ENCODE data around the gene MTOR.

MTOR gene

DNA sequence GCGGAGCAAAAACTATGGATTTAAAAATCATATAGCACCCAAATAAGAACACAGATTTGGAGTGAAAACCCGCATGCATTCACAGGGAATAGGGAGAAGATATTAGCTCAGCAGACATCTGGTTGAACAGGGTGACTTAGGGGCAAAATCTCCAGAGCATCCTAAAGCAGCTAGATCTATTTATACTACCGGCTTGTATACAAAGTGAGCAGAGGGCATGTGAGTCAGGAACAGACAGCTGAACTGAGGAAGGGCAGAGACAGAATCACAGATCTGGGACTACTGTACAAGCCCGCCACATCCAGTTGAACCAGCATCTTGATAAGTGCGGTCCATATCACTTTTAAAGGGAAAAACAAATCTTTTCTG, 127.5 kb downstream of the MTOR start:
- H3K9me2 ChIP-seq (replicated peaks; ENCODE audit: insufficient read depth, low read length) = no peaks in the 10 kb centered on the region
- no peaks in the 10 kb centered on the region for H3K27me3 ChIP-seq (replicated peaks; ENCODE audit: insufficient read depth, low read length)
- no peaks in the 10 kb centered on the region for H3K9me3 ChIP-seq (replicated peaks; ENCODE audit: insufficient read depth, low read length)
- H2AFZ ChIP-seq (ENCODE audit: low read length) = no peak overlapping the region
- no peak for TF ChIP-seq EZH2phosphoT487 (IDR thresholded peaks at IDR 0.05; ENCODE audit: low read length)
- no peak for TF ChIP-seq EZH2 (optimal IDR thresholded peaks at IDR 0.05; ENCODE audit: low read depth, low read length)
- TF ChIP-seq, protein P1, sequence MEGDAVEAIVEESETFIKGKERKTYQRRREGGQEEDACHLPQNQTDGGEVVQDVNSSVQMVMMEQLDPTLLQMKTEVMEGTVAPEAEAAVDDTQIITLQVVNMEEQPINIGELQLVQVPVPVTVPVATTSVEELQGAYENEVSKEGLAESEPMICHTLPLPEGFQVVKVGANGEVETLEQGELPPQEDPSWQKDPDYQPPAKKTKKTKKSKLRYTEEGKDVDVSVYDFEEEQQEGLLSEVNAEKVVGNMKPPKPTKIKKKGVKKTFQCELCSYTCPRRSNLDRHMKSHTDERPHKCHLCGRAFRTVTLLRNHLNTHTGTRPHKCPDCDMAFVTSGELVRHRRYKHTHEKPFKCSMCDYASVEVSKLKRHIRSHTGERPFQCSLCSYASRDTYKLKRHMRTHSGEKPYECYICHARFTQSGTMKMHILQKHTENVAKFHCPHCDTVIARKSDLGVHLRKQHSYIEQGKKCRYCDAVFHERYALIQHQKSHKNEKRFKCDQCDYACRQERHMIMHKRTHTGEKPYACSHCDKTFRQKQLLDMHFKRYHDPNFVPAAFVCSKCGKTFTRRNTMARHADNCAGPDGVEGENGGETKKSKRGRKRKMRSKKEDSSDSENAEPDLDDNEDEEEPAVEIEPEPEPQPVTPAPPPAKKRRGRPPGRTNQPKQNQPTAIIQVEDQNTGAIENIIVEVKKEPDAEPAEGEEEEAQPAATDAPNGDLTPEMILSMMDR (IDR thresholded peaks at IDR 0.05; ENCODE audit: low read length) = no peak
- peaks cover 9% of the 10 kb centered on the region; the same call in 1 of the 2 replicates for H3K36me3 ChIP-seq (replicated peaks; ENCODE audit: insufficient read depth, low read length)
- H4K20me1 ChIP-seq (ENCODE audit: insufficient read depth, low read length) = no peaks in the 10 kb centered on the region
- H3K9ac ChIP-seq (ENCODE audit: low read length) = no peak overlapping the region
- no peak for DNase-seq
- H3K4me2 ChIP-seq (ENCODE audit: low read depth, low read length) = no peak overlapping the region
- no peak overlapping the region for H3K4me3 ChIP-seq (ENCODE audit: low read length)
- H3F3A ChIP-seq (ENCODE audit: insufficient read depth, low read length) = no peaks in the 10 kb centered on the region
- H3K27ac ChIP-seq (ENCODE audit: low read length) = no peak overlapping the region
- no peaks in the 10 kb centered on the region for H3K79me2 ChIP-seq (ENCODE audit: low read length)
- H3K4me1 ChIP-seq (ENCODE audit: low read length) = no peaks in the 10 kb centered on the region

DNA sequence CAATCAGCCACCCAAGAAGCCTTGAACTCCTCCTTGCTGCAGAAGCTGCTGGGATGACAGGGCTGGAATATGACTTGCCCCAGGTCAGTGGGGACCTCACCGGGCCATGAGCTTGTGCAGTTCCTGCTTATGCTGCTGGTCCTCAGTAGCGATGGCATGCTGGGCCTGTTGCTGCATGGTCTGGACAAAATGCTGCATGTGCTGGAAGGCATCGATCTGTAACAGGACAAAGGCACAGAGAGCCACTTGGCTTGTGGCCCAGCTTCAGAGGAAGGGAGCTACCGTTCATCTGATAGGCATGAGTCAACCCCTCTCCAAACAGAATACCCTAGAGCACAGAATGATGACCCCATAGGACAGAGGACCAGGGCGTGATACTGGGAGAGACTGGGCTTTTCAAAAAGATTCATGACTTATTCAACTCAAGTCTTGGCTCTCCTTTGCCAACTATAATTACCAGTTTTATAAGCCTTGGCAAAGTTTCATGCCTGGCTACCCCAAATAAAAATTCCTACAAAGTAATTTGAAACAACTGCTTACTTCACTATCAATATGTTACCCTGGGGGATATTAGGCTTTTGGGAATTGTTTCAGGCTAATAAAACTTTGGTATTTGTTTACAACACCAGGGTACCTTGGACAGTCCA, 128.0 kb downstream of the MTOR start:
- H3K9ac ChIP-seq (ENCODE audit: low read length) = no peak overlapping the region
- H3K4me1 ChIP-seq (ENCODE audit: low read length) = no peaks in the 10 kb centered on the region
- no peak for TF ChIP-seq EZH2phosphoT487 (IDR thresholded peaks at IDR 0.05; ENCODE audit: low read length)
- no peak for TF ChIP-seq EZH2 (optimal IDR thresholded peaks at IDR 0.05; ENCODE audit: low read depth, low read length)
- TF ChIP-seq, protein P1 (IDR thresholded peaks at IDR 0.05; ENCODE audit: low read length) = no peak
- H3K79me2 ChIP-seq (ENCODE audit: low read length) = no peaks in the 10 kb centered on the region
- no peak for DNase-seq
- H3F3A ChIP-seq (ENCODE audit: insufficient read depth, low read length) = no peaks in the 10 kb centered on the region
- H3K27me3 ChIP-seq (replicated peaks; ENCODE audit: insufficient read depth, low read length) = no peaks in the 10 kb centered on the region
- H3K4me3 ChIP-seq (ENCODE audit: low read length) = no peak overlapping the region
- H2AFZ ChIP-seq (ENCODE audit: low read length) = no peak overlapping the region
- no peaks in the 10 kb centered on the region for H3K9me2 ChIP-seq (replicated peaks; ENCODE audit: insufficient read depth, low read length)
- peaks cover 9% of the 10 kb centered on the region; the same call in 1 of the 2 replicates for H3K36me3 ChIP-seq (replicated peaks; ENCODE audit: insufficient read depth, low read length)
- no peak overlapping the region for H3K27ac ChIP-seq (ENCODE audit: low read length)
- H4K20me1 ChIP-seq (ENCODE audit: insufficient read depth, low read length) = no peaks in the 10 kb centered on the region
- no peak overlapping the region for H3K4me2 ChIP-seq (ENCODE audit: low read depth, low read length)
- H3K9me3 ChIP-seq (replicated peaks; ENCODE audit: insufficient read depth, low read length) = no peaks in the 10 kb centered on the region

DNA sequence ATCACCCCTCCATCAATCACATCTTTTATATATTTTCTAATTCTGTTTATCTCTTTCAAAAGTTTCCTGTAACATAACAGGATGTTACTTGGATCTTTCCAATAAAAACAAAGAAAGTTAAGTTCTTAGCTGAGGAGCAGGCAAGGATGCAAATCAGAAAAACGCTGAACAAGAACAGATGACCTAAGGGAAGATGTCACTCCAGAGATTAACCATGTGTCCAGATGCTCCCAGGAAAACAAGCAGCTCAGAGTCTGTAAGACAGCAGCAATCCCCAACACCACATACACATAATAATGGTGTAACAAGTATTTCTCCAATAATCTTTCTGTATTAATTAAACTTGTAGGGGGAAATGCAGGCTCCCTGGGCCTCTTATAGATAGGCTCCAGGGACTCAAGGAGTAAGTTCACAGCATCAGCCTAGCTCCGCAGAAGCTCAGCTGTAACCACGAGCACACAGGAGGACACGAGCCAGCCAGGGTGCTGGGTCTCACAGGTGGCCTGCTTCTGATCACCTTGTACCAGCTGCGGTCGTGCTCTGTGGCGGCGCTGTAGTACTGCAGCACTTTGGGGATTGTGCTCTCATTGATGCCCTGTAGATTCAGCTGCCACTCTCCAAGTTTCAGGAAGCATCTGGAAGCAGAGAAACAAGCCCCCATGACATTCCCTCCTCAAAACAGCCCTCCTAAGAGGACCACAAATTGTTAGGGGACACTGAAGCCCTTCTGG, 129.6 kb downstream of the MTOR start:
- Histone ChIP-seq H2AFZ (ENCODE audit: low read length) (no peak overlapping the region), H3K27ac (ENCODE audit: low read length) (no peak overlapping the region), H3K4me3 (ENCODE audit: low read length) (no peak overlapping the region), H3K27me3 (replicated peaks; ENCODE audit: insufficient read depth, low read length) (no peaks in the 10 kb centered on the region), H3K36me3 (replicated peaks; ENCODE audit: insufficient read depth, low read length) (peaks cover 11% of the 10 kb centered on the region; the same call in 1 of the 2 replicates), H3K4me2 (ENCODE audit: low read depth, low read length) (no peak overlapping the region), H3K9me2 (replicated peaks; ENCODE audit: insufficient read depth, low read length) (no peaks in the 10 kb centered on the region), H3K9ac (ENCODE audit: low read length) (no peak overlapping the region), H3K9me3 (replicated peaks; ENCODE audit: insufficient read depth, low read length) (no peaks in the 10 kb centered on the region), H3F3A (ENCODE audit: insufficient read depth, low read length) (no peaks in the 10 kb centered on the region), H4K20me1 (ENCODE audit: insufficient read depth, low read length) (no peaks in the 10 kb centered on the region), H3K79me2 (ENCODE audit: low read length) (no peaks in the 10 kb centered on the region), H3K4me1 (ENCODE audit: low read length) (no peaks in the 10 kb centered on the region)
- no peak for DNase-seq
- TF ChIP-seq, protein P1 (IDR thresholded peaks at IDR 0.05; ENCODE audit: low read length) = no peak
- TF ChIP-seq EZH2phosphoT487 (IDR thresholded peaks at IDR 0.05; ENCODE audit: low read length) = no peak
